ENCODE measurements around the gene ADAMTSL2.
A peak's percentile ranks its signal among the peaks of the same experiment; 100 is the strongest.

Gene ADAMTSL2

DNA sequence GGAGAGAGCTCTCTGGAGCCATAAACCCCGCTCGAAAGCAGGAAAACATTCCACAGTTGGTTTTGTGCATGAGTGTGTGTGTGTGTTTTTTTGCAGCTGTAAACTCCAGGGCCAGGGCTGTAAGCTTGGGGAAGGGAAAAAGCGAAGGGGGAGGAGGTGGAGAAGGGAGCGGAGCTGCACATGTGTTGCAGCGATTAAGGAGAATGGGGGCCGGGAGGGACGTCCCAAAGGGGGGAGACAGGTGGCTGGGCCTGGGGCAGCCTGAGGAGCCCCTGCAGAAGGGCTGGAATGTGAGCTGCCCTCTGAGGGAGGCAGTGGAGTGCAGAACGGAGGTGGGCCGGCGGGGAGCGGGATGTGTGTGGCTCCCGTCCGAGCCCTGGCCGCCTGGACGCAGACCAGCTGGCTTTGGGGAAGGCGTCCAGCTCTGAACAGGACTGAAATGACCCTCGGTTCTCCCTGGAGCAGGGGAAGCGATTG lies 7.0 kb upstream of the ADAMTSL2 start:
- Histone ChIP-seq H3K9me3 (replicated peaks in 1 of 11) (no peaks in the 10 kb centered on the region), H3K4me3 (no peak overlapping the region), H3K27me3 (peaks cover 0 to 29% (median 0%) of the 10 kb centered on the region in 11 experiments; a peak in 3 of 22 replicates), H3K4me1 (peaks cover 19 to 80% (median 71%) of the 10 kb centered on the region in 10 experiments), H3K4me2 (peak overlapping the region in 10 of 11 experiments; percentile 58 to 99 (median 79); a peak in 16 of 22 replicates), H3K36me3 (no peaks in the 10 kb centered on the region), H3K27ac (no peak overlapping the region), H3K9ac (0 out of 22 replicates have a peak overlapping the region, but pooled peaks of 1 of the 11 experiments have one; percentile 29), H4K20me1 (peaks cover 0 to 53% (median 0%) of the 10 kb centered on the region in 11 experiments; a peak in 10 of 22 replicates)
- no peak for TF ChIP-seq Cebpa-rat (IDR thresholded peaks at IDR 0.05)

- H3K9me3 ChIP-seq (replicated peaks in 1 of 11): no peaks in the 10 kb centered on the region
- no peak for TF ChIP-seq Cebpa-rat (IDR thresholded peaks at IDR 0.05)
- H3K4me1 ChIP-seq: peaks cover 22 to 80% (median 71%) of the 10 kb centered on the region in 10 experiments
- no peak overlapping the region for H3K9ac ChIP-seq
- H3K27me3 ChIP-seq: peaks cover 0 to 30% (median 0%) of the 10 kb centered on the region in 11 experiments; a peak in 5 of 22 replicates
- H3K4me2 ChIP-seq: peak overlapping the region in 8 of 11 experiments; percentile 69 to 99 (median 88); a peak in 13 of 22 replicates
- H3K36me3 ChIP-seq: no peaks in the 10 kb centered on the region
- no peak overlapping the region for H3K27ac ChIP-seq
- no peak overlapping the region for H3K4me3 ChIP-seq
- H4K20me1 ChIP-seq: peaks cover 0 to 57% (median 0%) of the 10 kb centered on the region in 11 experiments; a peak in 9 of 22 replicates
These were observed 6.3 kb upstream of the ADAMTSL2 start for GRCh38 chr9:133528001-133528875.

- H3K27me3 ChIP-seq: peaks cover 0 to 36% (median 0%) of the 10 kb centered on the region in 11 experiments; a peak in 9 of 22 replicates
- H3K9me3 ChIP-seq (replicated peaks in 1 of 11): no peaks in the 10 kb centered on the region
- H3K4me1 ChIP-seq: peaks cover 28 to 84% (median 77%) of the 10 kb centered on the region in 10 experiments
- H3K27ac ChIP-seq: no peak overlapping the region
- H4K20me1 ChIP-seq: peaks cover 0 to 63% (median 0%) of the 10 kb centered on the region in 11 experiments; a peak in 9 of 22 replicates
- 0 out of 22 replicates have a peak overlapping the region, but pooled peaks of 1 of the 11 experiments have one; percentile 30 for H3K9ac ChIP-seq
- peak overlapping the region in 9 of 11 experiments; percentile 26 to 99 (median 86); a peak in 16 of 22 replicates for H3K4me2 ChIP-seq
- no peaks in the 10 kb centered on the region for H3K36me3 ChIP-seq
- TF ChIP-seq Cebpa-rat (IDR thresholded peaks at IDR 0.05): no peak
- no peak overlapping the region for H3K4me3 ChIP-seq
These were observed 5.6 kb upstream of the ADAMTSL2 start for GRCh38 chr9:133528876-133529241.

- Histone ChIP-seq H3K27me3 (peaks cover 0 to 42% (median 0%) of the 10 kb centered on the region in 11 experiments; a peak in 10 of 22 replicates), H3K9ac (peak overlapping the region in 4 of 11 experiments; percentile 7 to 30 (median 20); a peak in 3 of 22 replicates), H3K4me2 (peak overlapping the region in 9 of 11 experiments; percentile 26 to 99 (median 86); a peak in 17 of 22 replicates), H3K27ac (no peak overlapping the region), H3K9me3 (replicated peaks in 1 of 11) (no peaks in the 10 kb centered on the region), H3K4me1 (peaks cover 34 to 85% (median 83%) of the 10 kb centered on the region in 10 experiments), H4K20me1 (peaks cover 0 to 69% (median 0%) of the 10 kb centered on the region in 11 experiments; a peak in 9 of 22 replicates), H3K4me3 (no peak overlapping the region), H3K36me3 (no peaks in the 10 kb centered on the region)
- TF ChIP-seq Cebpa-rat (IDR thresholded peaks at IDR 0.05): no peak
These were observed 5.0 kb upstream of the ADAMTSL2 start for GRCh38 chr9:133529457-133529856.

DNA sequence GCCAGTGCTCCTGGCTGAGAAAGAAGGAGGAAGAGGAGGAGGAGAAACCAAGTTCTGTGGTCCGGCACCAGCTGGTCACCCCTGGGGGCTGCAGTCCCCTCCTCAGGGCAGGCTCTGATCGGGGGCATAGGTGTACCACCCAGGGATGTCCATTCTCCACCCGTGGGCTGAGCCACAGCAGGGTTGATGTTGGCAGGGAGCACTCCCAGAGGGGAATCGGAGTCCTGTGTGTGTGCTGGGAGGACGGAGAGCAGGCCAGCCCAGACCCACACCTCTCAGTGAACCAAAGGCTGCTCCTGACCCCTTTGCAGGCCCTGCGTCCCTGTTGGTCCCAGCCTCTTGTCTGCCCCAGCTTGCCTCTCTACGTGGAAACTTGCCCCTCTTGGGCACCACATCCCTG lies 4.6 kb upstream of the ADAMTSL2 start:
- H3K27me3 ChIP-seq: peaks cover 0 to 46% (median 0%) of the 10 kb centered on the region in 11 experiments; a peak in 10 of 22 replicates
- no peaks in the 10 kb centered on the region for H3K36me3 ChIP-seq
- no peak for TF ChIP-seq Cebpa-rat (IDR thresholded peaks at IDR 0.05)
- no peak overlapping the region for H3K4me3 ChIP-seq
- peaks cover 38 to 90% (median 87%) of the 10 kb centered on the region in 10 experiments for H3K4me1 ChIP-seq
- H3K4me2 ChIP-seq: peak overlapping the region in 9 of 11 experiments; percentile 26 to 99 (median 86); a peak in 17 of 22 replicates
- peak overlapping the region in 4 of 11 experiments; percentile 7 to 30 (median 20); a peak in 3 of 22 replicates for H3K9ac ChIP-seq
- H4K20me1 ChIP-seq: peaks cover 0 to 69% (median 0%) of the 10 kb centered on the region in 11 experiments; a peak in 9 of 22 replicates
- no peak overlapping the region for H3K27ac ChIP-seq
- H3K9me3 ChIP-seq (replicated peaks in 1 of 11): no peaks in the 10 kb centered on the region

DNA sequence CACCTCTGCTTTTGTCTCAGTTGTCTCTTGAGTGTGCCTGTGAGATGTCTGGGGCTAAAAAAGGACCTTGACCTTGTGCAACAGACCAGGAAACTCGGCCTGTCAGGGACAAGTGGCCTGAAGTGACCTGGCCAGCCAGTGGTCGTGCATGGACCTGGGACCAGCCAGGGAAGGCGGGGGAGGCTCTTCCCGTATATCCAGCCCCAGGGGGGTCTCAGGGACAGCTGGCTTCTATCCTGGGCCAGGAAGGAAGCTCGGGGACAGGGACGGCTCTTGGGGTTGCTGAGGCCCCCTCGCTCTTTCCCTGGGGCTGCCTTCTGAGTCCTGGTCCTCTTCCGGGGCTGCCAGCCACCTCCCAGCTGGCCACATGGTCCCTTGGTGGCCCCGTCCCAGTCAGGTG lies 3.2 kb upstream of the ADAMTSL2 start:
- Histone ChIP-seq H4K20me1 (peaks cover 0 to 68% (median 0%) of the 10 kb centered on the region in 11 experiments; a peak in 9 of 22 replicates), H3K27me3 (peaks cover 0 to 60% (median 0%) of the 10 kb centered on the region in 11 experiments; a peak in 10 of 22 replicates)
- TF ChIP-seq Cebpa-rat (IDR thresholded peaks at IDR 0.05): no peak

DNA sequence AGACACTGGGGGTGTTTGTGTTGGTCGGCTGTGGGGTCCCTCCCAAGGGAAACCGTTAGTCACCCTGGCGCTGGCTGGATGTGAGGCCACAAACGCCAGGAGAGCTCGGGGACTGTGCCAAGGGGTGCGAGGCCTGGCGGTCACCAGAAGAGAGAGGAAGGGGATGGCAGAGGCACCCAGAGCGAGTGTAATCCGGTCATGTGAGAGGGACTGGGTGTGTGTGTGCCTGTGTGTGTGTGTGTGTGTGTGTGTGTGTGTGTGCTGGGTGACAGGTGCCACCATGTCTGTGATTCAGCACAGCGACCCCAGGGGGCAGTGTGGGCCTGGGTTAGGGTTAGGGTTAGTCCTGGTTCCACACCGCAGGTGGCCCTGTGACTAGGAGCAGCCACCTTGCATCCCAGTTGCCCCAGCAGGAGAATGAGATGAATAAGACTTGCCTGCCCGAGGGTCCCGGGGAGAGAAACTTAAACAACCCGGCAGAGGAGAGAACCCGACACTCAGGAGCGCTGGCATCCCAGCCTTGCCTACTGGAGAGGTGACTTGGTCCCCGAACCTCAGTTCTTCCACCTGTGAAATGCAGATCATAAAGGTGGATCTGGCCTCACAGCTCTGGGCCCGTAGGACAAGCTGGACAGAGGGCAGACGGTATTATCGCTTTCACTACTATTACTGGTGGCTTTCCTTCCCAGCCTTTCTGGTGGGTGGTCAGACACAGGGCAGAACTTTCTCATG lies 1.4 kb upstream of the ADAMTSL2 start:
- H3K4me2 ChIP-seq: peak overlapping the region; percentile 69 to 99 (median 89)
- no peak for TF ChIP-seq Cebpa-rat (IDR thresholded peaks at IDR 0.05)
- peak overlapping the region in 4 of 11 experiments; percentile 10 to 77 (median 67); a peak in 6 of 22 replicates for H3K9ac ChIP-seq
- no peaks in the 10 kb centered on the region for H3K36me3 ChIP-seq
- H3K4me3 ChIP-seq: no peak overlapping the region
- peaks cover 0 to 55% (median 0%) of the 10 kb centered on the region in 11 experiments; a peak in 9 of 22 replicates for H4K20me1 ChIP-seq
- no peaks in the 10 kb centered on the region for H3K9me3 ChIP-seq (replicated peaks in 1 of 11)
- peaks cover 32 to 81% (median 78%) of the 10 kb centered on the region in 10 experiments for H3K4me1 ChIP-seq
- H3K27ac ChIP-seq: peak overlapping the region in 2 of 11 experiments; percentile 65 to 78; a peak in 2 of 22 replicates
- peaks cover 0 to 69% (median 3%) of the 10 kb centered on the region in 11 experiments; a peak in 14 of 22 replicates for H3K27me3 ChIP-seq

More for the DNA sequence above, 3.2 kb upstream of the ADAMTSL2 start:
- H3K27ac ChIP-seq: peak overlapping the region in 2 of 11 experiments; percentile 18 to 45; a peak in 1 of 22 replicates
- H3K36me3 ChIP-seq: no peaks in the 10 kb centered on the region
- H3K9me3 ChIP-seq (replicated peaks in 1 of 11): no peaks in the 10 kb centered on the region
- H3K4me3 ChIP-seq: no peak overlapping the region
- peak overlapping the region in 5 of 11 experiments; percentile 24 to 44 (median 34); a peak in 8 of 22 replicates for H3K9ac ChIP-seq
- H3K4me1 ChIP-seq: peaks cover 40 to 98% (median 96%) of the 10 kb centered on the region in 10 experiments
- H3K4me2 ChIP-seq: peak overlapping the region; percentile 31 to 99 (median 79); a peak in 20 of 22 replicates

DNA sequence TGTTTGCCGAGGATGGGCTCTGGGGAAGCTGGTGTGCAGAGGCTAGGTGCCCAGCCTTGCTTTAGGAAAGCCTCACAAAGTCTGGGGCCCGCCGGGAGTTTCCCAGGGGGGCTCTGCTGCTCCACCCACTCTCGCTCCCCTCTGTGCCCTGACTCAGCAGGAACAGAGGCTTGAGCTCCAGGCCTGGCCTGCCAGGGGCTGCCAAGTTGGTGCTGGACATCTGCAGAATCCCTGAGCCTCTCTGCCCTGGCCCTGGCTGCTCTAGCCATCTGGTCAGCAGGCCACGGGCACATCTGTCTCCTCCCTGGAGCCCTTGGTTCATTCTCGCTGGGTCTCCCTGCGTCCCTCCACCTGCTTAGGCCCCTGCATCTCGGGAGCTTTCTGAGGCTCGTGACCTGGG lies 647 bp upstream of the ADAMTSL2 start:
- H3K4me3 ChIP-seq: peak overlapping the region in 5 of 10 experiments; percentile 22 to 46 (median 35); a peak in 7 of 20 replicates
- TF ChIP-seq Cebpa-rat (IDR thresholded peaks at IDR 0.05): no peak

More for the DNA sequence above, 647 bp upstream of the ADAMTSL2 start:
- Histone ChIP-seq H3K4me1 (peaks cover 34 to 78% (median 74%) of the 10 kb centered on the region in 10 experiments), H4K20me1 (peaks cover 0 to 47% (median 0%) of the 10 kb centered on the region in 11 experiments; a peak in 9 of 22 replicates), H3K9me3 (replicated peaks in 1 of 11) (no peaks in the 10 kb centered on the region), H3K27ac (peak overlapping the region in 6 of 11 experiments; percentile 23 to 78 (median 64); a peak in 9 of 22 replicates), H3K27me3 (peaks cover 6 to 70% (median 11%) of the 10 kb centered on the region in 11 experiments; a peak in 21 of 22 replicates), H3K36me3 (no peaks in the 10 kb centered on the region), H3K9ac (peak overlapping the region in 8 of 11 experiments; percentile 37 to 77 (median 58); a peak in 13 of 22 replicates), H3K4me2 (peak overlapping the region; percentile 69 to 99 (median 89))
